Nucleus accumbens (tissue), 56 donors: ENCODE data around the gene SLC25A29.
"Not testable (repeated sequence)": the region's sequence is repeated elsewhere in the genome, so short reads cannot be mapped to it uniquely, and the experiment has no call there.

ENCODE experiments used
- DNase-seq, 56 donors: peaks; one replicate each; lab custom pipeline; 2025; lab: John Stamatoyannopoulos, UW

Gene SLC25A29

GRCh38 chr14:100312877-100313400 lies 6.7 kb upstream of the SLC25A29 start:
- no peak for DNase-seq

DNA sequence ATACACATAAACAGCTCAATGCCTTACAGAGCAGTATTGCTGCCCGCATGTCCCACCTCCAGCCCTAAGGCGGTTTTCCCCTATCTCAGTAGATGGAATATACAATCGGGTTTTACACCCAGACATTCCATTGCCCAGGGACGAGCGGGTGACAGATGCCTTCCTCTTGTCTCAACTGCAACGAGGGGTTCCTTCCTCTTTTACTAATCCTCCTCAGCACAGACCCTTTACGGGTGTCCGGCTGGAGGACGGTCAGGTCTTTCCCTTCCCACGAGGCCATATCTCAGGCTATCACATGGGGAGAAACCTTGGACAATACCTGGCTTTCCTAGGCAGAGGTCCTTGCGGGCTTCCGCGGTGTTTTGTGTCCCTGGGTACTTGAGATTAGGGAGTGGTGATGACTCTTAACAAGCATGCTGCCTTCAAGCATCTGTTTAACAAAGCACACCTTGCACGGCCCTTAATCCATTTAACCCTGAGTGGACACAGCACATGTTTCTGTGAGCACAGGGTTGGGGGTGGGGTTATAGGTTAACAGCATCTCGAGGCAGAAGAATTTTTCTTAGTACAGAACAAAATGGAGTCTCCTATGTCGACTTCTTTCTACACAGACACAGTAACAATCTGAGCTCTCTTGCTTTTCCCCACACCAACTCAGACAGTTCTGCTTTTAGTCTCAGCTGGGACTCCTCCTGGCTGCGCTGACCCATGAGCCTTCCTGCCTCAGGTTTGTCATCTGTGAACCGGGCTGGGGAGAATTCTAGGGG lies 6.0 kb upstream of the SLC25A29 start:
- not testable (repeated sequence) for DNase-seq

- DNase-seq, result no peak
Measured at GRCh38 chr14:100309028-100309737, 2.9 kb upstream of the SLC25A29 start.

GRCh38 chr14:100308427-100308792 lies 2.2 kb upstream of the SLC25A29 start:
- DNase-seq, result not testable (repeated sequence)

DNA sequence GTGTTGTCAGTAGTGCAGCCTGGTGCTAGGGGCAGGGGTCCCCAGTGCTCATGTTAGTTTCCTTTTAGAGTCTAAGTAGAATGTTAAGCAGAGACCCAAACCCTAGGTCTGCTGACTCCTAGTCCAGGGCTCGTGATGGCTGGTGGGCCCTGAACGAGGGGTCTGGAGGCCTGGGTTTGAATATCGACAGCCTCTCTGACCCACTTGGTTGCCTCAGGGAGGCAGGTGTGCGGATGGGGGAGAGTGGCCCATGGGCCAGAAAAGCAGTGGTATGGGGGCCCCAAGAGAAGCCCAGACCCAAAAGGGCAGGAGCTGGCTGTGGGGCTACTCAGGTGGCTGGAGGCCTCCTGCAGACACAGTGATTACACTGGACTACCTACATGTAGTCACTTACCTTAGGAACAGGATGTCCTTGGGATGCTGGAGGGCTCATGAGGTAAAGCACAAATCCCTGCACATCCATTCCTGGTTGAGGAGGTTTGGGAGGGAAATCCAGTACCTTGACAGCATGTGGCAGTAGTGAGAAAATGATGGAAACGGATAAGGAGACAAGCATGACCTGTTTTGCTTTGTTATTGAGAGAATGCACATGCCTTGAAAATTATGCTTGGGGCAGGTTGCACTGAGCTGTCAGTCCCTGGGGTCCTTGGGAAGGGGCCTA lies 1.7 kb upstream of the SLC25A29 start:
- DNase-seq, result no peak

GRCh38 chr14:100306998-100307765 lies 938 bp upstream of the SLC25A29 start:
- DNase-seq, result peak in 4 of 56 donors; percentile 29 to 44 (median 32)

GRCh38 chr14:100305324-100306100 lies 732 bp downstream of the SLC25A29 start:
- DNase-seq, result peak in 11 of 56 donors; percentile 23 to 61 (median 38)

GRCh38 chr14:100304825-100305323 lies 1.4 kb downstream of the SLC25A29 start:
- DNase-seq, result peak in 36 of 56 donors; percentile 11 to 81 (median 43)

- DNase-seq, result no peak
Measured at GRCh38 chr14:100303925-100304324, 2.3 kb downstream of the SLC25A29 start.

GRCh38 chr14:100303179-100303578 lies 3.1 kb downstream of the SLC25A29 start:
- DNase-seq, result peak in 1 of 56 donors; percentile 23

DNA sequence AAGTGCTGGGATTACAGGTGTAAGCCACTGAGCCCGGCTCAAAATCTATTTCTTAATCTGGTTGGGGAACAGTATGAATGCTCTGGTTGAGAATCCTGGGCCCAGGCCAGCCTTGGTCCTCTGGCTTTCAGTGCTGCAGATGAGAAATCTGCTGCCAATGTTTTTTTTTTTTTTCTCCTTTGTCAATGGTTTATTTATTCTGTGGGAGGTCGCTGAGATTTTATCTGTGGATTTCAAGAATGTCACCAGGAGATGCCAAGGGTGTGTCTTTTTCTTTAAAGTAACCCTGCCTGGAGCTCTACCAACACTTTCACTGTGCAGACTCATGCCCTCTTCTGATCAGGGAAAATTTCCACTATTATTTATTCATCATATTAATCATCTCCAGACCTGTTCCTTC lies 3.6 kb downstream of the SLC25A29 start:
- DNase-seq, result no peak

DNA sequence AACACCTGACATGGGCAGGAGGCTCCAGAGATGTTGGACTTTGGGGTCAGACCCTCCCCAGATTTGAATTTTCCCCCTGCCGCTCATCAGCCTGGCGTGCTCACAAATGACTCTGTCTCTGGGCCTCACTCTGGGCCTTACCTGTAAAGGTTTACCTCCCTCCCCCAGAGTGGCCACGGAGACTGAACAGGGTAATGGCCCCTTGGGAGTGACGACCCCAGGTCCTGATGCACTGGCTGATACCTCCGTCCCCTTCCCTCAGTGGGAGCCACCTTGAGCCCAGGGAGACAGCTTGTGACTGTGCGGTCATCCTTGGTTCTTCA lies 7.0 kb downstream of the SLC25A29 start:
- DNase-seq, result no peak

DNA sequence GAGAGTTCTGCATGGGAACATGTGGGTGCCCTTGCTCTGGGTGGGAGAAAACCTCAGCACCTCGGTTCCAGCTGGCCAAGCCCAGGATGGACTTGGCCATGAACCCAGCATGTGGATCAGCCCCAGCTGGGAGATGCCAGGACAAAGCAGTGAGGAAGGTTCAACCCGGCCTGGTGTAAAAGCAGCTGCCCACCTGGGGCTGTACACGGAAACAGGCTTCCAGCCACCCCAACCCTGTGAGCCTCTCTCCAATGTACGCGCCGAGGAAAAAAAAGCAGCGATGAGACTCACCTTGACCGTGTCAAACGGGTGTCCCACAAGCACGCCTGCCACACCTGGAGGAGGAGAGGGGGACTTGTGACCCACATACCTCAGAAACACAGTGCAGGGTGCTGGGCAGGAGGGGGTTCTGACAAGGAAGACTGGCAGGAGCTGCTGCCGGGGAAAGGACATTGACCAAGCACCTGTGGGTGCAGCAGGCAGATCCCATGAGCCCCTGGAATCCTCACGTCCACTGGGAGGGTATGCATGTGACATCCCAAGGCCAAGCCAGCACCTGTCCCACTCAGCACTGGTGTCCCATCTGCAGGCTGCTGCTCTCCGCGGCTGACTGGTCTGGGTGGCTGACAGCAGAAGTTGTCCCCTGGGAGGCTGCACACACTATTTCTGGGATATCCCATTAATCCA lies 7.5 kb downstream of the SLC25A29 start:
- DNase-seq, result no peak

DNA sequence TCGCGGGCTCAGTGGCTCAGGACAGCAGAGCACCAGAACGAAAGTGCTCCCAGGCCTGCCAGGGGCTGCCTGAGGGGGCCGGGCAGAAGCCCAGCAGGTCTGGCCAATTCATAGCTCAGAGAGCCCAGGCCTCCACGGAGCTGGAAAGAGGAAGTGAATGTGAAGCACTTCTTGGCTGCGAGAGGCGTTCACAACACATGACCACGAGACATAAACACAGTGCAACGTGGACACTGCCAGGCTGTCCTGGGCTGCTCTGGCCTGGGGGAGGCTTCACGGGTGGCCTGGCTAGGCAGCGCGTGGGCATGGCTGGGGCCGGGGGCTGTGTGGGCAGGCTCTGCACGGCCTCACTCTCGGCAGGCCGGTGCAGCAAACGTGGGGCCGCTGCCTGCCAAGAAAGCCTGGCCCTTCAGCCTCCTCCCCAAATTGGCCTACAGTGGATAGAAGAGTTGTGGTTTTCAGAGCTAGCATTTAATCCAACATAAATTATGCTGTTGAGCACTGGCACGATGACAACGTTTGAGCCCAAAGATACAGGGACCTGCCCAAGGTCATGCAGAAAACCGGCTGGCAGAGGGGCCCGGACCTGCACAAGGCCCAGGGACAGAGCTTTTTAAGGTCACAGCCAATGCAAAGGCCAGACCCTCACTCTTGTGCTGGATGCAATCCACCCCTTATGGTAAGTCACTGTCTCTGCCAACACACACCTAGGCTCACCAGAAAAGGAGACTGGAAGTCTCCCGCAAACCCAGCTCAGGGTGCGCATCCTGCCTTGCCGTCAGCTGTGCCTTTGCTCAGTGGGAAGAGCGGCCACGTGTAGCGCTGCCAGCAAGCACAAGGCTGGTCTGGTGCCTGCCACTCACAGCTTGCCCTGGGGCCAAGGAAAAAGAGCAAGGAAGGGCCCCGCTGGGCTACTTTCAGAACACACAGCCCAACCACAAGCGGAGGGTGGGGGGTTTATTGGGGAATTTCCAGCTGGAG lies 8.6 kb downstream of the SLC25A29 start:
- peak in 48 of 56 donors; percentile 20 to 83 (median 54) for DNase-seq

GRCh38 chr14:100296729-100297128 lies 9.5 kb downstream of the SLC25A29 start:
- not testable (repeated sequence) for DNase-seq

GRCh38 chr14:100296106-100296651 lies 10.1 kb downstream of the SLC25A29 start:
- peak in 1 of 56 donors; percentile 24 for DNase-seq

DNA sequence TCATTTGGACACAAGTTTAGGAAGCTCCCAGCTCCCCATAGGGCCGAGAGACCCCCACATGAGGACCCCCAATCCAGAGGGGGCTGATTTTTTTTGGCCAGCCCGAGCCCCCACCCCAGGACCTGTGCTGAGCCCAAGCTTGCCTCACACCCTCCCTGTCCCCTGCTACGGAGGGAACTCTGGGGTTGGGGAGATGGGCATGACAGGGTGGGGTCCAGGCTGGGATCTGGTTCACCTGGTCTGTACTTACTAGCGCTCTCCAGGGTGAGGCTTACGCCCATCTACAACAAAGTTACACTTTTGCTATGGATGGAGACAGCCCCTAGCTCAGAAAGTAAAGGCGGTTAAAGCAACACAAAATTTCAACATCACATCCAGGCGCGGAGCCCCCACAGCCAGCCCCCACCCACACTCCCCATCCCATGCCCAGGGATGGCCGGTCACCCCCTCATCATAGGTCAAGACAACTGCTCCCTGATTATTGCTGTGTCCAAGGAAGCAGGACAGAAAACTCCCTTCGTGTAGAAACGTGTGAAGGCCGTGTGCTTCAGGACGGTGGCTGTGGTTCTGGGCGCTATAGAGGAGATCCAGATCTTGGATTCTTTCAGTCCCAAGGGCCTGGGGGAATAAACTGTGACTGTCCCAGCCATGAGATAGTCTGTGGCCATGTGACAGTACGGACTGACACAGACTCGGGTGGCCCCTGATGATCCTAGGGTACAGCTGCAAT lies 10.7 kb downstream of the SLC25A29 start:
- DNase-seq, result no peak
